ENCODE results near the gene HDC.

The HDC gene

GRCh38 chr15:50260969-50261496 is 4.5 kb downstream of the HDC start:
- Histone ChIP-seq H2BK5ac (ENCODE audit: low read length) (no peak overlapping the region), H2BK120ac (ENCODE audit: low read depth, low read length) (no peak overlapping the region), H3K79me1 (ENCODE audit: low read length) (no peaks in the 10 kb centered on the region), H2BK15ac (replicated peaks; ENCODE audit: low read depth) (no peak overlapping the region), H3K9ac (ENCODE audit: low read length) (no peak overlapping the region), H4K8ac (ENCODE audit: low read depth, low read length) (no peak overlapping the region), H3K36me3 (ENCODE audit: control insufficient read depth, insufficient read depth, low read length) (no peaks in the 10 kb centered on the region), H3K4me1 (ENCODE audit: control insufficient read depth, low read depth, low read length) (no peaks in the 10 kb centered on the region), H3K4ac (ENCODE audit: low read depth, low read length) (no peak overlapping the region), H3K4me2 (ENCODE audit: low read length) (no peak overlapping the region), H3K79me2 (ENCODE audit: control insufficient read depth, insufficient read depth, low read length) (no peaks in the 10 kb centered on the region), H3K18ac (ENCODE audit: low read length) (no peak overlapping the region), H3K56ac (ENCODE audit: low read length) (no peak overlapping the region), H2AK5ac (ENCODE audit: low read length) (no peak overlapping the region), H4K5ac (ENCODE audit: low read length) (no peak overlapping the region), H3K4me3 (ENCODE audit: low read length) (no peak overlapping the region), H3K27me3 (ENCODE audit: insufficient read depth, low read length, poor library complexity) (no peaks in the 10 kb centered on the region), H3K23ac (ENCODE audit: low read length) (no peak overlapping the region), H3K27ac (ENCODE audit: low read depth, low read length) (peak overlapping the region; percentile 52)
- WGBS (ENCODE audit: extremely low coverage, insufficient coverage, low lambda C conversion rate): no CpG with 5 or more reads among the region's 2 CpGs
- DNase-seq: peak; percentile 44

GRCh38 chr15:50259276-50259675 is 6.2 kb downstream of the HDC start:
- H3K56ac ChIP-seq (ENCODE audit: low read length): no peak overlapping the region
- no peaks in the 10 kb centered on the region for H3K36me3 ChIP-seq (ENCODE audit: control insufficient read depth, insufficient read depth, low read length)
- no peak overlapping the region for H3K4me2 ChIP-seq (ENCODE audit: low read length)
- H4K5ac ChIP-seq (ENCODE audit: low read length): no peak overlapping the region
- no peak overlapping the region for H3K4me3 ChIP-seq (ENCODE audit: low read length)
- H3K18ac ChIP-seq (ENCODE audit: low read length): no peak overlapping the region
- no peak overlapping the region for H3K27ac ChIP-seq (ENCODE audit: low read depth, low read length)
- no peak overlapping the region for H2BK5ac ChIP-seq (ENCODE audit: low read length)
- H3K9ac ChIP-seq (ENCODE audit: low read length): no peak overlapping the region
- H3K4ac ChIP-seq (ENCODE audit: low read depth, low read length): no peak overlapping the region
- H3K27me3 ChIP-seq (ENCODE audit: insufficient read depth, low read length, poor library complexity): no peaks in the 10 kb centered on the region
- H2BK120ac ChIP-seq (ENCODE audit: low read depth, low read length): no peak overlapping the region
- H4K8ac ChIP-seq (ENCODE audit: low read depth, low read length): no peak overlapping the region
- H3K79me2 ChIP-seq (ENCODE audit: control insufficient read depth, insufficient read depth, low read length): no peaks in the 10 kb centered on the region
- no peak overlapping the region for H2AK5ac ChIP-seq (ENCODE audit: low read length)
- DNase-seq: no peak
- no CpG with 5 or more reads among the region's 5 CpGs for WGBS (ENCODE audit: extremely low coverage, insufficient coverage, low lambda C conversion rate)
- H3K4me1 ChIP-seq (ENCODE audit: control insufficient read depth, low read depth, low read length): no peaks in the 10 kb centered on the region
- no peaks in the 10 kb centered on the region for H3K79me1 ChIP-seq (ENCODE audit: low read length)
- no peak overlapping the region for H3K23ac ChIP-seq (ENCODE audit: low read length)
- H2BK15ac ChIP-seq (replicated peaks; ENCODE audit: low read depth): no peak overlapping the region

- H3K9ac ChIP-seq (ENCODE audit: low read length): no peak overlapping the region
- H4K5ac ChIP-seq (ENCODE audit: low read length): no peak overlapping the region
- H3K18ac ChIP-seq (ENCODE audit: low read length): no peak overlapping the region
- DNase-seq: no peak
- no peaks in the 10 kb centered on the region for H3K27me3 ChIP-seq (ENCODE audit: insufficient read depth, low read length, poor library complexity)
- H3K4me2 ChIP-seq (ENCODE audit: low read length): no peak overlapping the region
- H2BK120ac ChIP-seq (ENCODE audit: low read depth, low read length): no peak overlapping the region
- no peak overlapping the region for H3K27ac ChIP-seq (ENCODE audit: low read depth, low read length)
- H3K56ac ChIP-seq (ENCODE audit: low read length): no peak overlapping the region
- no peak overlapping the region for H2BK15ac ChIP-seq (replicated peaks; ENCODE audit: low read depth)
- no peaks in the 10 kb centered on the region for H3K79me1 ChIP-seq (ENCODE audit: low read length)
- no peak overlapping the region for H3K4ac ChIP-seq (ENCODE audit: low read depth, low read length)
- H3K4me3 ChIP-seq (ENCODE audit: low read length): no peak overlapping the region
- no peak overlapping the region for H2BK5ac ChIP-seq (ENCODE audit: low read length)
- whole genome bisulfite sequencing (ENCODE audit: extremely low coverage, insufficient coverage, low lambda C conversion rate): no CpG with 5 or more reads among the region's 3 CpGs
- H3K79me2 ChIP-seq (ENCODE audit: control insufficient read depth, insufficient read depth, low read length): no peaks in the 10 kb centered on the region
- H2AK5ac ChIP-seq (ENCODE audit: low read length): no peak overlapping the region
- no peak overlapping the region for H4K8ac ChIP-seq (ENCODE audit: low read depth, low read length)
- no peaks in the 10 kb centered on the region for H3K36me3 ChIP-seq (ENCODE audit: control insufficient read depth, insufficient read depth, low read length)
- no peak overlapping the region for H3K23ac ChIP-seq (ENCODE audit: low read length)
- no peaks in the 10 kb centered on the region for H3K4me1 ChIP-seq (ENCODE audit: control insufficient read depth, low read depth, low read length)
These were observed 7.6 kb downstream of the HDC start for GRCh38 chr15:50257924-50258323.

DNA sequence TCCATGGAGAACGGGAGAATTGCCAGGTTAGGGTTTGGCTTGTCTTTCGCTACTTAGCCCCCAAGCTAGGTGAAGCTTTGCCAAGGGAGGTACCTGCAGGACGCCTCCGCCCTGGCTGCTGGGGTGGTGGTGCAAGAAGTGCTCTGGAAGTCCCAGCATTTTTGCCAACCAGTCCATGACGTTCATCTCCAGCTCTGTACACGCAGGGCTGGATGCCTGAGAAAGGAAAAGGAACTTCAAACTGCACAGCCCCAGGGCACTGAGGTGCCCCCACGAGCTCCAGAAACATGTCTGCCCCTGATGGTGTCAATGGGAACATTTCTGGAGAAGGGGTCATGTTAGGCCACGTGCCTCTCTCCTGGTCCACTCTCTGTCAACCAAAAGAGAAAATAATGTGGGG is 8.2 kb downstream of the HDC start:
- no peak overlapping the region for H2BK15ac ChIP-seq (replicated peaks; ENCODE audit: low read depth)
- H3K23ac ChIP-seq (ENCODE audit: low read length): no peak overlapping the region
- H3K18ac ChIP-seq (ENCODE audit: low read length): no peak overlapping the region
- no peaks in the 10 kb centered on the region for H3K79me2 ChIP-seq (ENCODE audit: control insufficient read depth, insufficient read depth, low read length)
- WGBS (ENCODE audit: extremely low coverage, insufficient coverage, low lambda C conversion rate): no CpG with 5 or more reads among the region's 8 CpGs
- H3K4ac ChIP-seq (ENCODE audit: low read depth, low read length): no peak overlapping the region
- H4K5ac ChIP-seq (ENCODE audit: low read length): no peak overlapping the region
- no peak overlapping the region for H3K4me3 ChIP-seq (ENCODE audit: low read length)
- no peak overlapping the region for H4K8ac ChIP-seq (ENCODE audit: low read depth, low read length)
- H3K27me3 ChIP-seq (ENCODE audit: insufficient read depth, low read length, poor library complexity): no peaks in the 10 kb centered on the region
- H2BK120ac ChIP-seq (ENCODE audit: low read depth, low read length): no peak overlapping the region
- no peak for DNase-seq
- no peak overlapping the region for H2AK5ac ChIP-seq (ENCODE audit: low read length)
- no peak overlapping the region for H3K27ac ChIP-seq (ENCODE audit: low read depth, low read length)
- no peak overlapping the region for H3K56ac ChIP-seq (ENCODE audit: low read length)
- H2BK5ac ChIP-seq (ENCODE audit: low read length): no peak overlapping the region
- H3K36me3 ChIP-seq (ENCODE audit: control insufficient read depth, insufficient read depth, low read length): no peaks in the 10 kb centered on the region
- H3K4me2 ChIP-seq (ENCODE audit: low read length): no peak overlapping the region
- no peak overlapping the region for H3K9ac ChIP-seq (ENCODE audit: low read length)
- no peaks in the 10 kb centered on the region for H3K4me1 ChIP-seq (ENCODE audit: control insufficient read depth, low read depth, low read length)
- no peaks in the 10 kb centered on the region for H3K79me1 ChIP-seq (ENCODE audit: low read length)

DNA sequence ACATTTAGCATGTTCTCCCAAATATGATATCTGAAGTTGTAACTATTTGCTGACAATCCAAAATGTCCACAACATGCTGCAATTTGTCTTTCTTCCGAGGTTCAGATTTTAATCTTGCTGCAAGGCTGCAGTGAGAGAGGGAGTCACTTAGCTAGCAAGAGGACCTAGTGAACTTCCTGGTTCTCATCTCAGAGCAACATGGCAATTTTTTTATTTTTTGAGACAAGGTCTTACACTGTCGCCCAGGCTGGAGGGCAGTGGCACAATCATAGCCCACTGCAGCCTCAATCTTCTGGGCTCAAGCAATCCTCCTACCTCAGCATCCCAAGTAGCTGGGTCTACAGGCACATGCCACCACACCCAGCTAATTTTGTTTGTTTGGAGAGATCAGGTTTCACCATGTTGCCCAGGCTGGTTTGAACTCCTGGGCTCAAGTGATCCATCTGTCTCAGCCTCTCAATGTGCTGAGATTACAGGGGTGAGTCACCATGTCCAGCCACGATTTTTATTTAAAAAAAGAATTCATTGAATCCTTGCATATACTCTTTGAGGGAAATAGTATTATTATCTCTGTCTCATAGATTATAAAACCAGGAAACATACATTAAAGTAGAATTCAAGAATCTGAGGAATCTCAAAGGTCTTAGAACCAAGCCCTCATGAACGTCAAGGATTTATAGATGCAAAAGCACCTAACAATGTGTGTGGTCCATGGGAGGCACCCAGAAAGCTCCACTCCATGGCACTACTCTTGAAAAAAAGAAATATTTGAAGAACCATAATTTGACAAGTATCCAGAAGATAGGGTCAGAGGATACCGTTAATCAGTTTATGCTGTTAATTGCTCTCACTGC is 9.1 kb downstream of the HDC start:
- Histone ChIP-seq H3K79me1 (ENCODE audit: low read length) (no peaks in the 10 kb centered on the region), H3K23ac (ENCODE audit: low read length) (no peak overlapping the region), H3K18ac (ENCODE audit: low read length) (no peak overlapping the region), H3K27ac (ENCODE audit: low read depth, low read length) (no peak overlapping the region), H3K27me3 (ENCODE audit: insufficient read depth, low read length, poor library complexity) (no peaks in the 10 kb centered on the region), H2BK120ac (ENCODE audit: low read depth, low read length) (no peak overlapping the region), H4K8ac (ENCODE audit: low read depth, low read length) (no peak overlapping the region), H3K36me3 (ENCODE audit: control insufficient read depth, insufficient read depth, low read length) (no peaks in the 10 kb centered on the region), H3K56ac (ENCODE audit: low read length) (no peak overlapping the region), H2AK5ac (ENCODE audit: low read length) (no peak overlapping the region), H2BK5ac (ENCODE audit: low read length) (no peak overlapping the region), H3K9ac (ENCODE audit: low read length) (no peak overlapping the region), H2BK15ac (replicated peaks; ENCODE audit: low read depth) (no peak overlapping the region), H3K4me1 (ENCODE audit: control insufficient read depth, low read depth, low read length) (no peaks in the 10 kb centered on the region), H4K5ac (ENCODE audit: low read length) (no peak overlapping the region), H3K4me3 (ENCODE audit: low read length) (no peak overlapping the region), H3K4ac (ENCODE audit: low read depth, low read length) (no peak overlapping the region), H3K4me2 (ENCODE audit: low read length) (no peak overlapping the region), H3K79me2 (ENCODE audit: control insufficient read depth, insufficient read depth, low read length) (no peaks in the 10 kb centered on the region)
- no peak for DNase-seq
- no CpG with 5 or more reads among the region's 5 CpGs for WGBS (ENCODE audit: extremely low coverage, insufficient coverage, low lambda C conversion rate)

Measured in mesendoderm (in vitro differentiated cells).